B cell (primary cell): ENCODE data around the gene EPB41L2. TPM values are rescaled to one million over a fixed set of nuclear protein-coding genes. Genes with fewer than 3 reads are reported as not detected.

Experiments used
- ATAC-seq: fragments of 200-7000 bp; cut with Tn5 transposase; one replicate; pipeline ENCODE4 v1.10.0; 2021; ENCODE audit warnings: low read depth, mild to moderate bottlenecking, moderate number of reproducible peaks, moderate library complexity
- CTCF ChIA-PET: fragments of 350-600 bp; sonication (Branson Sonifier 250); formaldehyde crosslinking; loops from one replicate; lab custom pipeline; 2021; ENCODE audit warnings: antibody characterized with exemption, inconsistent platforms; lab: Charles Lee
- POLR2A ChIA-PET: fragments of 350-600 bp; sonication (Branson Sonifier 250); formaldehyde crosslinking; loops from one replicate; lab custom pipeline; 2021; ENCODE audit warnings: antibody characterized with exemption; lab: Charles Lee
- DNase-seq: peaks from one replicate; pipeline ENCODE4 v3.0.0; 2013
- H2AFZ ChIP-seq: 2 replicates; pipeline ENCODE4 v1.6.1; 2012; ENCODE audit warnings: mild to moderate bottlenecking, low read depth, low read length; ENCODE audit not compliant: insufficient read depth, poor library complexity, severe bottlenecking
- H3K27ac ChIP-seq, 2 donors: 1 replicate in 1 of 2; 2 replicates in 1 of 2; pipeline ENCODE4 v1.5.1; 2012 to 2013; ENCODE audit warnings: low read length in 2 of 2, mild to moderate bottlenecking in 2 of 2, moderate library complexity in 1 of 2
- H3K27me3 ChIP-seq, 4 experiments: fragments of 200-600 bp in 1 of 4; sonication (generic) in 1 of 4; replicated peaks in 1 of 4; 1 replicate in 2 of 4; 2 replicates in 2 of 4; pipeline versions ENCODE4 v1.6.1 to v1.7.0; 2013 to 2016; ENCODE audit warnings: low read length in 3 of 4, mild to moderate bottlenecking in 2 of 4, mixed read lengths in 1 of 4, moderate library complexity in 1 of 4; ENCODE audit not compliant: insufficient read depth in 4 of 4, control insufficient read depth in 3 of 4; ENCODE audit errors: control extremely low read depth in 1 of 4
- H3K36me3 ChIP-seq, 2 experiments: replicated peaks in 1 of 2; 1 replicate in 1 of 2; 2 replicates in 1 of 2; pipeline versions ENCODE4 v1.6.1 to v1.7.1; 2013; ENCODE audit warnings: low read length in 1 of 2; ENCODE audit not compliant: insufficient read depth in 2 of 2, control insufficient read depth in 1 of 2; ENCODE audit errors: control extremely low read depth in 1 of 2, extremely low read depth in 1 of 2
- H3K4me1 ChIP-seq, 2 donors: fragments of 200-600 bp in 1 of 2; sonication (generic) in 1 of 2; 1 replicate in 1 of 2; 2 replicates in 1 of 2; pipeline versions ENCODE4 v1.5.1 to v1.6.1; 2013 to 2017; ENCODE audit warnings: low read length in 2 of 2; ENCODE audit not compliant: control insufficient read depth in 2 of 2, insufficient read depth in 2 of 2
- H3K4me2 ChIP-seq: replicated peaks from 2 replicates; pipeline ENCODE3; 2012; ENCODE audit warnings: mild to moderate bottlenecking, low read depth, low read length; ENCODE audit not compliant: poor library complexity, severe bottlenecking
- H3K4me3 ChIP-seq, 5 experiments: fragments of 200-600 bp in 1 of 5; sonication (generic) in 1 of 5; 1 replicate in 3 of 5; 2 replicates in 2 of 5; pipeline versions ENCODE4 v1.5.1 to v1.7.0; 2011 to 2016; ENCODE audit warnings: low read length in 4 of 5, mild to moderate bottlenecking in 4 of 5, low read depth in 2 of 5, control low read depth in 1 of 5, moderate library complexity in 1 of 5; ENCODE audit not compliant: insufficient read depth in 1 of 5; ENCODE audit errors: control extremely low read depth in 1 of 5, extremely low read depth in 1 of 5
- H3K79me2 ChIP-seq: fragments of 200-600 bp; sonication (generic); one replicate; pipeline ENCODE4 v1.6.0; 2016; ENCODE audit warnings: low read length; ENCODE audit not compliant: control insufficient read depth, insufficient read depth
- H3K9ac ChIP-seq: fragments of 200-600 bp; sonication (generic); 2 replicates; pipeline ENCODE4 v1.6.1; 2017; ENCODE audit warnings: mild to moderate bottlenecking, low read length, moderate library complexity
- H3K9me3 ChIP-seq, 3 donors: one replicate each; pipeline versions ENCODE4 v1.6.1 to v1.7.1; 2013; ENCODE audit warnings: low read length in 2 of 3; ENCODE audit not compliant: control insufficient read depth in 2 of 3, insufficient read depth in 1 of 3; ENCODE audit errors: control extremely low read depth in 1 of 3
- H4K20me1 ChIP-seq: 2 replicates; pipeline ENCODE4 v1.6.0; 2012; ENCODE audit warnings: mild to moderate bottlenecking, low read length; ENCODE audit not compliant: insufficient read depth, control insufficient read depth, poor library complexity, severe bottlenecking
- H3K27ac Mint-ChIP-seq: one replicate; pipeline ENCODE4 v1.8.0; 2021; ENCODE audit warnings: mixed read lengths
- H3K27me3 Mint-ChIP-seq: one replicate; pipeline ENCODE4 v1.8.0; 2021; ENCODE audit warnings: mixed read lengths
- H3K4me1 Mint-ChIP-seq: one replicate; pipeline ENCODE4 v1.8.0; 2021; ENCODE audit warnings: mixed read lengths
- H3K4me3 Mint-ChIP-seq: one replicate; pipeline ENCODE4 v1.8.0; 2021; ENCODE audit warnings: mixed read lengths
- H3K9me3 Mint-ChIP-seq: one replicate; pipeline ENCODE4 v1.8.0; 2022; ENCODE audit warnings: mixed read lengths; ENCODE audit not compliant: insufficient read depth
- EZH2 ChIP-seq: IDR thresholded peaks from 2 replicates; pipeline ENCODE4 v1.6.1; 2012; ENCODE audit warnings: borderline replicate concordance, low read depth, mild to moderate bottlenecking, moderate library complexity, low read length; ENCODE audit not compliant: insufficient read depth, poor library complexity, severe bottlenecking
- WGBS: methylation state at CpG from one replicate; pipeline ENCODE4 v1.1.5; 2013; ENCODE audit warnings: missing lambda C conversion rate; ENCODE audit not compliant: insufficient coverage; 5-methylcytosine and 5-hydroxymethylcytosine counted together
- intact Hi-C: fragments of 100-400 bp; cut with micrococcal nuclease; formaldehyde crosslinking; loops from one replicate; pipeline ENCODE4 v1.10.0; 2022
- polyA plus RNA-seq: library from polyadenylated mRNA; depleted of rRNA; stranded (reverse); fragments of >200 nt; gene quantifications from 2 replicates; pipeline ENCODE4 v1.2.3, GENCODE V29; 2012
- total RNA-seq, 2 donors: library from RNA; stranded (reverse); fragments of 120-200 nt in 1 of 2; gene quantifications; 1 replicate in 1 of 2; 2 replicates in 1 of 2; pipeline versions ENCODE4 v1.2.3 to v1.2.4, GENCODE V29; 2013 to 2022
- TF ChIP-seq, protein P1 (sequence below): fragments of 200-600 bp; IDR thresholded peaks from one replicate; pipeline ENCODE4 v1.8.0; 2022; ENCODE audit warnings: antibody characterized with exemption, mild to moderate bottlenecking

Gene EPB41L2
- total and polyA plus RNA-seq, 2 donors (not counting 1 experiment from before 2014, with no cell fraction given), result 17.8 to 61.0 TPM

DNA sequence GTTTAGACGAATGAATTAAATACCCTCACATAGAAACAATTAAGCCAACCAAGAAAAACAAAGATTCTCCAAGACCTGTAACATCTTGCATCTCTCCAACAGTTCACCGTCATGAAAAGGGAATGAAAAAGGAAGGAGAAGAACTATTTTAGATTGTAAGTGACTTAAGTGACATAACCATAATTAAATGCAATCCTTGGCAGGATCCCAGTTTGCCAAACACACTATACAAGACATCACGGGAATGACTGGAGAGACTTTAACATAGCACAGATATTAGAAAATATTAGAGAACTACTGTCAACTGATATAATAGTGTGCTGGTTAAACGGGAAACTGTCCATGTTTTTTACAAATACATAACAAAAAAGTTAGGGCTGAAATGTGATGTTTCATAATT, 22.2 kb downstream of the EPB41L2 start:
- peaks cover 0 to 6% (median 0%) of the 10 kb centered on the region in 3 donors for H3K9me3 ChIP-seq
- H4K20me1 ChIP-seq, result peaks cover 12% of the 10 kb centered on the region
- intact Hi-C loops, result no loop called here
- peaks cover 46% of the 10 kb centered on the region for H3K79me2 ChIP-seq
- no peak overlapping the region for H3K27ac Mint-ChIP-seq
- ATAC-seq, result no peak
- H3K9me3 Mint-ChIP-seq, result no peaks in the 10 kb centered on the region
- no CpG with 5 or more reads among the region's 4 CpGs for WGBS
- no peak overlapping the region for H3K27ac ChIP-seq
- no peak overlapping the region for H3K4me3 Mint-ChIP-seq
- ChIA-PET CTCF (no interaction called here), POLR2A (no interaction called here)
- no peaks in the 10 kb centered on the region for H3K4me1 ChIP-seq
- no peaks in the 10 kb centered on the region for H3K27me3 ChIP-seq
- no peak overlapping the region for H3K4me3 ChIP-seq
- no peak overlapping the region for H2AFZ ChIP-seq
- H3K4me1 Mint-ChIP-seq, result no peaks in the 10 kb centered on the region
- no peak for DNase-seq
- TF ChIP-seq, protein P1, sequence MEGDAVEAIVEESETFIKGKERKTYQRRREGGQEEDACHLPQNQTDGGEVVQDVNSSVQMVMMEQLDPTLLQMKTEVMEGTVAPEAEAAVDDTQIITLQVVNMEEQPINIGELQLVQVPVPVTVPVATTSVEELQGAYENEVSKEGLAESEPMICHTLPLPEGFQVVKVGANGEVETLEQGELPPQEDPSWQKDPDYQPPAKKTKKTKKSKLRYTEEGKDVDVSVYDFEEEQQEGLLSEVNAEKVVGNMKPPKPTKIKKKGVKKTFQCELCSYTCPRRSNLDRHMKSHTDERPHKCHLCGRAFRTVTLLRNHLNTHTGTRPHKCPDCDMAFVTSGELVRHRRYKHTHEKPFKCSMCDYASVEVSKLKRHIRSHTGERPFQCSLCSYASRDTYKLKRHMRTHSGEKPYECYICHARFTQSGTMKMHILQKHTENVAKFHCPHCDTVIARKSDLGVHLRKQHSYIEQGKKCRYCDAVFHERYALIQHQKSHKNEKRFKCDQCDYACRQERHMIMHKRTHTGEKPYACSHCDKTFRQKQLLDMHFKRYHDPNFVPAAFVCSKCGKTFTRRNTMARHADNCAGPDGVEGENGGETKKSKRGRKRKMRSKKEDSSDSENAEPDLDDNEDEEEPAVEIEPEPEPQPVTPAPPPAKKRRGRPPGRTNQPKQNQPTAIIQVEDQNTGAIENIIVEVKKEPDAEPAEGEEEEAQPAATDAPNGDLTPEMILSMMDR, result no peak
- TF ChIP-seq EZH2, result no peak
- H3K36me3 ChIP-seq, result no peaks in the 10 kb centered on the region
- no peaks in the 10 kb centered on the region for H3K27me3 Mint-ChIP-seq
- H3K9ac ChIP-seq, result no peak overlapping the region
- H3K4me2 ChIP-seq, result no peak overlapping the region

DNA sequence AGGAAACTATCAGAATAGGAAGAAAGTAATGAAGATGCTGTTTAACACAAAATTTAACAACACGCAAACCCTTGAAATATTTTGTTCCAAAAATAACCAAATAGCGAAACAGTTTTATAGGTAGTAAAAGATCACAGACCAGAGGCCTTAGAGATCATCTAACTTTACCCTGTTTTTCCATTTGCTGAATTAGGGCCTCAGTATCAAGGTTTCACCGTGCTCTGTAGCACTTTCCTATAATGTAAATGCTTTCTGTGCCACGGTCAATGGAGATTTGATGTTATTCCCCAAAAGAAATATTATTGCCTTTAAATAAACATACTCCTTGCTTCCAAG, 23.7 kb downstream of the EPB41L2 start:
- Histone ChIP-seq H3K4me2 (no peak overlapping the region), H3K27ac (no peak overlapping the region), H3K4me1 (no peaks in the 10 kb centered on the region), H3K9ac (no peak overlapping the region), H3K27me3 (no peaks in the 10 kb centered on the region), H2AFZ (no peak overlapping the region), H3K9me3 (peaks cover 0 to 6% (median 0%) of the 10 kb centered on the region in 3 donors), H4K20me1 (peaks cover 11% of the 10 kb centered on the region), H3K36me3 (no peaks in the 10 kb centered on the region), H3K79me2 (peaks cover 39% of the 10 kb centered on the region), H3K4me3 (no peak overlapping the region)
- no peaks in the 10 kb centered on the region for H3K9me3 Mint-ChIP-seq
- ATAC-seq, result no peak
- POLR2A ChIA-PET, result no interaction called here
- TF ChIP-seq EZH2, result no peak
- DNase-seq, result no peak
- H3K4me3 Mint-ChIP-seq, result no peak overlapping the region
- H3K4me1 Mint-ChIP-seq, result peaks cover 2% of the 10 kb centered on the region
- CTCF ChIA-PET, result interaction anchor here (1.0 kb wide), 1 partner anchor 21 kb away, joined by 4 read pairs; no protein-coding TSS in a partner anchor
- H3K27ac Mint-ChIP-seq, result no peak overlapping the region
- intact Hi-C loops, result no loop called here
- H3K27me3 Mint-ChIP-seq, result no peaks in the 10 kb centered on the region
- WGBS, result 86% methylated on average over 1 of the region's 4 CpGs
